Measurements from ENCODE around the gene REL.
"Not testable (repeated sequence)": the region's sequence is repeated elsewhere in the genome, so short reads cannot be mapped to it uniquely, and the experiment has no call there.

Gene REL

GRCh38 chr2:60885683-60886082 lies 4.3 kb downstream of the REL start:
- H3K27ac ChIP-seq (ENCODE audit: low read depth, low read length) = peak overlapping the region; percentile 98
- H2AFZ ChIP-seq (ENCODE audit: low read depth, low read length, severe bottlenecking) = no peak overlapping the region
- H3K4me3 ChIP-seq (ENCODE audit: insufficient read depth, low read length, poor library complexity, severe bottlenecking) = peak overlapping the region; percentile 100
- no peaks in the 10 kb centered on the region for H3K9me3 ChIP-seq (ENCODE audit: insufficient read depth, low read length)
- peaks cover 61% of the 10 kb centered on the region for H3F3A ChIP-seq (ENCODE audit: insufficient read depth)
- peaks cover 72% of the 10 kb centered on the region for H3K36me3 ChIP-seq (ENCODE audit: low read length)
- H3K9ac ChIP-seq (ENCODE audit: low read length) = peak overlapping the region; percentile 99
- H3K79me2 ChIP-seq (ENCODE audit: insufficient read depth, low read length) = peaks cover 93% of the 10 kb centered on the region
- peaks cover 60% of the 10 kb centered on the region for H4K20me1 ChIP-seq (ENCODE audit: low read depth, low read length)
- peak overlapping the region; percentile 90 for H3K4me2 ChIP-seq (ENCODE audit: low read depth, low read length, poor library complexity, severe bottlenecking)
- no peaks in the 10 kb centered on the region for H3K9me2 ChIP-seq (replicated peaks; ENCODE audit: insufficient read depth, low read length)
- no peak for TF ChIP-seq EZH2phosphoT487 (conservative IDR thresholded peaks at IDR 0.05; ENCODE audit: low read length)
- TF ChIP-seq, protein P1, sequence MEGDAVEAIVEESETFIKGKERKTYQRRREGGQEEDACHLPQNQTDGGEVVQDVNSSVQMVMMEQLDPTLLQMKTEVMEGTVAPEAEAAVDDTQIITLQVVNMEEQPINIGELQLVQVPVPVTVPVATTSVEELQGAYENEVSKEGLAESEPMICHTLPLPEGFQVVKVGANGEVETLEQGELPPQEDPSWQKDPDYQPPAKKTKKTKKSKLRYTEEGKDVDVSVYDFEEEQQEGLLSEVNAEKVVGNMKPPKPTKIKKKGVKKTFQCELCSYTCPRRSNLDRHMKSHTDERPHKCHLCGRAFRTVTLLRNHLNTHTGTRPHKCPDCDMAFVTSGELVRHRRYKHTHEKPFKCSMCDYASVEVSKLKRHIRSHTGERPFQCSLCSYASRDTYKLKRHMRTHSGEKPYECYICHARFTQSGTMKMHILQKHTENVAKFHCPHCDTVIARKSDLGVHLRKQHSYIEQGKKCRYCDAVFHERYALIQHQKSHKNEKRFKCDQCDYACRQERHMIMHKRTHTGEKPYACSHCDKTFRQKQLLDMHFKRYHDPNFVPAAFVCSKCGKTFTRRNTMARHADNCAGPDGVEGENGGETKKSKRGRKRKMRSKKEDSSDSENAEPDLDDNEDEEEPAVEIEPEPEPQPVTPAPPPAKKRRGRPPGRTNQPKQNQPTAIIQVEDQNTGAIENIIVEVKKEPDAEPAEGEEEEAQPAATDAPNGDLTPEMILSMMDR (IDR thresholded peaks at IDR 0.05; ENCODE audit: insufficient read depth, low read length, poor library complexity, severe bottlenecking) = no peak
- H3K27me3 ChIP-seq (ENCODE audit: low read length) = no peaks in the 10 kb centered on the region

DNA sequence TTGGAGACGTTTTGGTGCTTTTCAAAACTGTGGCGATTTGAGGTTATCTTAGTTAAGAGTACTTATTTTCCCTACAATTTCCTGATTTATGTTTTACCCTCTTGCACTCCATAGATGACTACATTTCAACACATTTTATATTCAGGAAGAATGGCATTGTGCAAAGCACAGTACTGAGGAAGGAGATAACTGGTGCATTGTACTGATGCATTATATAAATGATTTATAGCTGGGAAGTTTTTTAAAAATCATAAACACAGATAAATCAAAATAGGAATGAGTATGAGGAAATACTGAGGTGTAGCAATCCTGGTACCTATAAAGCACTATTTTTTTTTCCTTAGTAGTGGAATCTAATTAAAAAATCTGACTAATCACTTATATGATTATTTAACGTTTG lies 5.6 kb downstream of the REL start:
- H3K27me3 ChIP-seq (ENCODE audit: low read length) = no peaks in the 10 kb centered on the region
- no peak for TF ChIP-seq EZH2phosphoT487 (conservative IDR thresholded peaks at IDR 0.05; ENCODE audit: low read length)
- TF ChIP-seq, protein P1 (IDR thresholded peaks at IDR 0.05; ENCODE audit: insufficient read depth, low read length, poor library complexity, severe bottlenecking) = no peak
- H3K9me2 ChIP-seq (replicated peaks; ENCODE audit: insufficient read depth, low read length) = no peaks in the 10 kb centered on the region
- peak overlapping the region; percentile 99 for H3K9ac ChIP-seq (ENCODE audit: low read length)
- H3K9me3 ChIP-seq (ENCODE audit: insufficient read depth, low read length) = no peaks in the 10 kb centered on the region
- H3K27ac ChIP-seq (ENCODE audit: low read depth, low read length) = peak overlapping the region; percentile 98
- peak overlapping the region; percentile 90 for H3K4me2 ChIP-seq (ENCODE audit: low read depth, low read length, poor library complexity, severe bottlenecking)
- peaks cover 71% of the 10 kb centered on the region for H3F3A ChIP-seq (ENCODE audit: insufficient read depth)
- peaks cover 81% of the 10 kb centered on the region for H3K36me3 ChIP-seq (ENCODE audit: low read length)
- H4K20me1 ChIP-seq (ENCODE audit: low read depth, low read length) = peaks cover 73% of the 10 kb centered on the region
- H3K79me2 ChIP-seq (ENCODE audit: insufficient read depth, low read length) = peaks cover 100% of the 10 kb centered on the region
- peak overlapping the region; percentile 100 for H3K4me3 ChIP-seq (ENCODE audit: insufficient read depth, low read length, poor library complexity, severe bottlenecking)
- H2AFZ ChIP-seq (ENCODE audit: low read depth, low read length, severe bottlenecking) = no peak overlapping the region

GRCh38 chr2:60888853-60889252 lies 7.5 kb downstream of the REL start:
- peak overlapping the region; percentile 90 for H3K4me2 ChIP-seq (ENCODE audit: low read depth, low read length, poor library complexity, severe bottlenecking)
- H3K9ac ChIP-seq (ENCODE audit: low read length) = no peak overlapping the region
- peak overlapping the region; percentile 18; the same call in 1 of the 2 replicates for H3K27ac ChIP-seq (ENCODE audit: low read depth, low read length)
- peaks cover 98% of the 10 kb centered on the region for H3K79me2 ChIP-seq (ENCODE audit: insufficient read depth, low read length)
- H3K9me3 ChIP-seq (ENCODE audit: insufficient read depth, low read length) = no peaks in the 10 kb centered on the region
- no peak overlapping the region for H2AFZ ChIP-seq (ENCODE audit: low read depth, low read length, severe bottlenecking)
- peaks cover 82% of the 10 kb centered on the region for H4K20me1 ChIP-seq (ENCODE audit: low read depth, low read length)
- H3K4me3 ChIP-seq (ENCODE audit: insufficient read depth, low read length, poor library complexity, severe bottlenecking) = no peak overlapping the region
- peaks cover 80% of the 10 kb centered on the region for H3K36me3 ChIP-seq (ENCODE audit: low read length)
- TF ChIP-seq, protein P1 (IDR thresholded peaks at IDR 0.05; ENCODE audit: insufficient read depth, low read length, poor library complexity, severe bottlenecking) = no peak
- TF ChIP-seq EZH2phosphoT487 (conservative IDR thresholded peaks at IDR 0.05; ENCODE audit: low read length) = no peak
- no peaks in the 10 kb centered on the region for H3K27me3 ChIP-seq (ENCODE audit: low read length)
- H3K9me2 ChIP-seq (replicated peaks; ENCODE audit: insufficient read depth, low read length) = no peaks in the 10 kb centered on the region
- peaks cover 70% of the 10 kb centered on the region for H3F3A ChIP-seq (ENCODE audit: insufficient read depth)

DNA sequence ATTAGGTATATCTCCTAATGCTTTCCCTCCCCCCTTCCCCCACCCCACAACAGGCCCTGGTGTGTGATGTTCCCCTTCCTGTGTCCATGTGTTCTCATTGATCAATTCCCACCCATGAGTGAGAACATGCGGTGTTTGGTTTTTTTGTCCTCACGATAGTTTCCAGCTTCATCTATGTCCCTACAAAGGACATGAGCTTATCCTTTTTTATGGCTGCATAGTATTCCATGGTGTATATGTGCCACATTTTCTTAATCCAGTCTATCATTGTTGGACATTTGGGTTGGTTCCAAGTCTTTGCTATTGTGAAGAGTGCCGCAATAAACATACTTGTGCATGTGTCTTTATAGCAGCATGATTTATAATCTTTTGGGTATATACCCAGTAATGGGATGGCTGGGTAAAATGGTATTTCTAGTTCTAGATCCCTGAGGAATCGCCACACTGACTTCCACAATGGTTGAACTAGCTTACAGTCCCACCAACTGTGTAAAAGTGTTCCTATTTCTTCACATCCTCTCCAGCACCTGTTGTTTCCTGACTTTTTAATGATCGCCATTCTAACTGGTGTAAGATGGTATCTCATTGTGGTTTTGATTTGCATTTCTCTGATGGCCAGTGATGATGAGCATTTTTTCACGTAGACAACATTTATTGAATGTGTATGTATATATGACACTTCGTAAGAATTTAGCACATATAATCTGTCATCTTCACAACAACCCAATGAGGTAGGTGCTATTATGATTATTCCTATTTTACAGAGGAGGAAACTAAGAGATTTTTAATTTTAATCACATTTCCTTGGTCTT lies 8.4 kb downstream of the REL start:
- H3K79me2 ChIP-seq (ENCODE audit: insufficient read depth, low read length) = peaks cover 98% of the 10 kb centered on the region
- H3K4me2 ChIP-seq (ENCODE audit: low read depth, low read length, poor library complexity, severe bottlenecking) = peak overlapping the region; percentile 90
- peaks cover 74% of the 10 kb centered on the region for H3F3A ChIP-seq (ENCODE audit: insufficient read depth)
- H3K9ac ChIP-seq (ENCODE audit: low read length); H3K9me2 ChIP-seq (replicated peaks; ENCODE audit: insufficient read depth, low read length); H3K4me3 ChIP-seq (ENCODE audit: insufficient read depth, low read length, poor library complexity, severe bottlenecking); H3K27me3 ChIP-seq (ENCODE audit: low read length); H2AFZ ChIP-seq (ENCODE audit: low read depth, low read length, severe bottlenecking); H3K9me3 ChIP-seq (ENCODE audit: insufficient read depth, low read length): not testable (repeated sequence)
- peaks cover 83% of the 10 kb centered on the region for H4K20me1 ChIP-seq (ENCODE audit: low read depth, low read length)
- peaks cover 79% of the 10 kb centered on the region for H3K36me3 ChIP-seq (ENCODE audit: low read length)
- peak overlapping the region; percentile 42 for H3K27ac ChIP-seq (ENCODE audit: low read depth, low read length)
